Esophagus squamous epithelium (tissue), 5 donors: ENCODE measurements around the gene GPR132. TPM values are rescaled to one million over a fixed set of nuclear protein-coding genes. Genes with fewer than 3 reads are reported as not detected.

ENCODE experiments used
- DNase-seq: peaks from one replicate; lab custom pipeline; 2025; lab: John Stamatoyannopoulos, UW
- H3K27ac ChIP-seq, 4 donors: fragments of 200-600 bp; sonication (generic); one replicate each; pipeline ENCODE4 v1.5.1; 2016 to 2019; ENCODE audit warnings: mild to moderate bottlenecking in 1 of 4
- H3K27me3 ChIP-seq, 4 donors: fragments of 200-600 bp; sonication (generic); 1 replicate in 3 of 4; 2 replicates in 1 of 4; pipeline versions ENCODE4 v1.5.1 to v1.6.0; 2017 to 2021; ENCODE audit warnings: antibody characterized with exemption in 1 of 4
- H3K36me3 ChIP-seq, 3 donors: fragments of 200-600 bp; sonication (generic); one replicate each; pipeline ENCODE4 v1.5.1; 2016 to 2019
- H3K4me1 ChIP-seq, 3 donors: fragments of 200-600 bp; sonication (generic); one replicate each; pipeline ENCODE4 v1.5.1; 2017 to 2019
- H3K4me3 ChIP-seq, 4 donors: fragments of 200-600 bp; sonication (generic); 1 replicate in 3 of 4; 2 replicates in 1 of 4; pipeline ENCODE4 v1.5.1; 2016 to 2019; ENCODE audit warnings: mild to moderate bottlenecking in 2 of 4, moderate library complexity in 1 of 4
- H3K9me3 ChIP-seq, 3 donors: fragments of 200-600 bp; sonication (generic); one replicate each; pipeline ENCODE4 v1.5.1; 2016 to 2019
- POLR2A ChIP-seq, 4 donors: fragments of 450-650 bp; IDR thresholded peaks; one replicate each; pipeline ENCODE4 v1.6.1; 2017; ENCODE audit warnings: antibody characterized with exemption in 4 of 4, mild to moderate bottlenecking in 4 of 4, moderate library complexity in 3 of 4
- WGBS, 2 donors: methylation state at CpG; one replicate each; pipeline ENCODE4 v1.1.5; 2018; 5-methylcytosine and 5-hydroxymethylcytosine counted together
- intact Hi-C: fragments of 100-400 bp; cut with DNase I; formaldehyde crosslinking; loops from one replicate; pipeline ENCODE4 v1.15.0; 2022
- total RNA-seq, 4 donors: library from RNA; depleted of rRNA; stranded (reverse); fragments of >200 nt; gene quantifications; one replicate each; pipeline ENCODE4 v1.1.0, GENCODE V29; 2016
- TF ChIP-seq, protein P1 (sequence below), 6 experiments: fragments of 450-650 bp in 4 of 6; fragments of 200-600 bp in 2 of 6; sonication (generic) in 2 of 6; IDR thresholded peaks; one replicate each; pipeline ENCODE4 v1.5.1; 2016 to 2019; ENCODE audit warnings: antibody characterized with exemption in 6 of 6, mild to moderate bottlenecking in 4 of 6, moderate library complexity in 4 of 6
- donor health status: DM: yes; HTN: yes; CAD: no.

The GPR132 gene
- total RNA-seq, 4 donors from 2014 or later: 0.79 to 5.0 (median 1.6) TPM

GRCh38 chr14:105055334-105055733 lies 9.9 kb downstream of the GPR132 start:
- 68% methylated on average over 15 of the region's 15 CpGs for WGBS, 2 donors
- DNase-seq: no peak
- peaks cover 9 to 23% (median 12%) of the 10 kb centered on the region in 3 donors for H3K4me1 ChIP-seq
- peaks cover 0 to 15% (median 0%) of the 10 kb centered on the region in 4 donors for H3K27me3 ChIP-seq
- TF ChIP-seq, protein P1, sequence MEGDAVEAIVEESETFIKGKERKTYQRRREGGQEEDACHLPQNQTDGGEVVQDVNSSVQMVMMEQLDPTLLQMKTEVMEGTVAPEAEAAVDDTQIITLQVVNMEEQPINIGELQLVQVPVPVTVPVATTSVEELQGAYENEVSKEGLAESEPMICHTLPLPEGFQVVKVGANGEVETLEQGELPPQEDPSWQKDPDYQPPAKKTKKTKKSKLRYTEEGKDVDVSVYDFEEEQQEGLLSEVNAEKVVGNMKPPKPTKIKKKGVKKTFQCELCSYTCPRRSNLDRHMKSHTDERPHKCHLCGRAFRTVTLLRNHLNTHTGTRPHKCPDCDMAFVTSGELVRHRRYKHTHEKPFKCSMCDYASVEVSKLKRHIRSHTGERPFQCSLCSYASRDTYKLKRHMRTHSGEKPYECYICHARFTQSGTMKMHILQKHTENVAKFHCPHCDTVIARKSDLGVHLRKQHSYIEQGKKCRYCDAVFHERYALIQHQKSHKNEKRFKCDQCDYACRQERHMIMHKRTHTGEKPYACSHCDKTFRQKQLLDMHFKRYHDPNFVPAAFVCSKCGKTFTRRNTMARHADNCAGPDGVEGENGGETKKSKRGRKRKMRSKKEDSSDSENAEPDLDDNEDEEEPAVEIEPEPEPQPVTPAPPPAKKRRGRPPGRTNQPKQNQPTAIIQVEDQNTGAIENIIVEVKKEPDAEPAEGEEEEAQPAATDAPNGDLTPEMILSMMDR (IDR thresholded peaks at IDR 0.05): no peak
- TF ChIP-seq POLR2A (IDR thresholded peaks at IDR 0.05): no peak
- H3K27ac ChIP-seq: no peak overlapping the region
- intact Hi-C loops: no loop called here
- H3K9me3 ChIP-seq: no peaks in the 10 kb centered on the region
- H3K4me3 ChIP-seq: no peak overlapping the region
- H3K36me3 ChIP-seq: no peaks in the 10 kb centered on the region

GRCh38 chr14:105053996-105054395 lies 11.2 kb downstream of the GPR132 start:
- H3K27ac ChIP-seq: no peak overlapping the region
- no peak for DNase-seq
- intact Hi-C loops: no loop called here
- H3K36me3 ChIP-seq: no peaks in the 10 kb centered on the region
- TF ChIP-seq, protein P1 (IDR thresholded peaks at IDR 0.05): no peak
- no peak for TF ChIP-seq POLR2A (IDR thresholded peaks at IDR 0.05)
- H3K9me3 ChIP-seq: no peaks in the 10 kb centered on the region
- H3K4me1 ChIP-seq: peaks cover 4 to 14% (median 5%) of the 10 kb centered on the region in 3 donors
- H3K27me3 ChIP-seq: peaks cover 0 to 11% (median 0%) of the 10 kb centered on the region in 4 donors
- WGBS, 2 donors: 87% methylated on average over 6 of the region's 15 CpGs
- no peak overlapping the region for H3K4me3 ChIP-seq

GRCh38 chr14:105053421-105053820 lies 11.8 kb downstream of the GPR132 start:
- intact Hi-C loops: no loop called here
- Histone ChIP-seq H3K27me3 (peaks cover 0 to 6% (median 0%) of the 10 kb centered on the region in 4 donors), H3K4me3 (no peak overlapping the region), H3K9me3 (no peaks in the 10 kb centered on the region), H3K36me3 (no peaks in the 10 kb centered on the region), H3K27ac (no peak overlapping the region), H3K4me1 (peaks cover 0 to 10% (median 4%) of the 10 kb centered on the region in 3 donors)
- no peak for DNase-seq
- no peak for TF ChIP-seq POLR2A (IDR thresholded peaks at IDR 0.05)
- WGBS, 2 donors: 71 to 75% methylated on average over 6 of the region's 6 CpGs

GRCh38 chr14:105052110-105052458 lies 13.1 kb downstream of the GPR132 start:
- no peak for DNase-seq
- H3K9me3 ChIP-seq: no peaks in the 10 kb centered on the region
- WGBS, 2 donors: 64 to 66% methylated on average over 3 to 4 of the region's 4 CpGs
- H3K36me3 ChIP-seq: no peaks in the 10 kb centered on the region
- H3K27ac ChIP-seq: no peak overlapping the region
- no peak overlapping the region for H3K4me3 ChIP-seq
- H3K27me3 ChIP-seq: peaks cover 0 to 15% (median 0%) of the 10 kb centered on the region in 4 donors
- H3K4me1 ChIP-seq: peaks cover 0 to 10% (median 4%) of the 10 kb centered on the region in 3 donors
- intact Hi-C loops: no loop called here
- TF ChIP-seq, protein P1 (IDR thresholded peaks at IDR 0.05): no peak
- TF ChIP-seq POLR2A (IDR thresholded peaks at IDR 0.05): no peak

DNA sequence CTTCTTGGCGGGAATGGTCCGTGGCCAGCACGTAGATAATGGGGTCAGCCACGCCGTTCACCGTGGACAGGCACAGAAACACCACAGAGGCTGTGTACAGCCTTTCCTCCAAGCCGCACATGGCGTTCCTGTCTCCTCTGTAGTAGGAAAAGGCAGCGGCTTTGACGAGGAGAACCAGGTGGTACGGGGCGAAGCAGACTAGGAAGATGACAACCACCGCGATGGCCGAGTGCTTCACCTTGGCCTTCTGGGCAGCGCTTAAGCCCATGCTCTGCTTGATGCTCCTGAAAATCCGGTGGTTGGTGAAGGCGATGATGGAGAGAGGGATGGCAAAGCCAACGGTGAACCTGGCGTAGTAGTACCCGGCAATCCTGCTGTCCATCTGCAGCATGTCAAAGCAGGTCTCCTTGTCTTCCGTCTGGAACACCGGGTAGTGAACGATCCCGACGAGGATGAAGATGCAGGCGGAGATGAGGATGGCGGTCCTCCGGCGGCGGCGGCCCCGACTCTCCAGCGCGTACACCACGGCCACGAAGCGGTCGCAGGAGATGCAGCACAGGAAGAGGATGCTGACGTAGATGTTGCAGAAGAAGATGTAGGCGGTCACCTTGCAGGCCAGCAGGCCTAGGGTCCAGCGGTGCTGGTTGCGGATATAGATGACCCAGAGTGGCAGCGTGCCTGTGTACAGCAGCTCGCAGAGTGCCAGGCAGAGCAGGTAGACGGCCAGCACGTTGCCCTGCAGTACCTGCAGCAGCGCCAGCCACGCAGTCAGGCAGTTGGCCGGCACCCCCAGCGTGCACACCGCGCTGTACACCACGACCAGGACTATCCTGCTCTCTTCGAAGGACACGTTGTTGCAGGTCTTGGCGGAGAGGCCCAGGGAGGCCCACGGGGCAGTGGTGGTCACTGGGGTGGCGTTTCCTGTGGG lies 13.8 kb downstream of the GPR132 start:
- intact Hi-C loops: no loop called here
- DNase-seq: no peak
- peaks cover 0 to 10% (median 4%) of the 10 kb centered on the region in 3 donors for H3K4me1 ChIP-seq
- H3K27ac ChIP-seq: no peak overlapping the region
- no peak overlapping the region for H3K4me3 ChIP-seq
- H3K27me3 ChIP-seq: peaks cover 0 to 12% (median 0%) of the 10 kb centered on the region in 4 donors
- WGBS, 2 donors: 91 to 92% methylated on average over 18 to 37 of the region's 59 CpGs
- no peaks in the 10 kb centered on the region for H3K9me3 ChIP-seq
- H3K36me3 ChIP-seq: no peaks in the 10 kb centered on the region
- TF ChIP-seq, protein P1 (IDR thresholded peaks at IDR 0.05): no peak
- no peak for TF ChIP-seq POLR2A (IDR thresholded peaks at IDR 0.05)
